Activated CD4-positive, CD25-positive, alpha-beta regulatory T cell treated with anti-CD3 and anti-CD28 coated beads, Interleukin-2, amount 50 U/mL, for 16 hours (primary cell): ENCODE data around the gene DUOXA1.
"Not testable (repeated sequence)": the region's sequence is repeated elsewhere in the genome, so short reads cannot be mapped to it uniquely, and the experiment has no call there.

Experiments
- DNase-seq: peaks from one replicate; pipeline ENCODE4 v3.0.0-alpha.2; 2020; ENCODE audit warnings: low read depth, low spot score

DUOXA1 gene

DNA sequence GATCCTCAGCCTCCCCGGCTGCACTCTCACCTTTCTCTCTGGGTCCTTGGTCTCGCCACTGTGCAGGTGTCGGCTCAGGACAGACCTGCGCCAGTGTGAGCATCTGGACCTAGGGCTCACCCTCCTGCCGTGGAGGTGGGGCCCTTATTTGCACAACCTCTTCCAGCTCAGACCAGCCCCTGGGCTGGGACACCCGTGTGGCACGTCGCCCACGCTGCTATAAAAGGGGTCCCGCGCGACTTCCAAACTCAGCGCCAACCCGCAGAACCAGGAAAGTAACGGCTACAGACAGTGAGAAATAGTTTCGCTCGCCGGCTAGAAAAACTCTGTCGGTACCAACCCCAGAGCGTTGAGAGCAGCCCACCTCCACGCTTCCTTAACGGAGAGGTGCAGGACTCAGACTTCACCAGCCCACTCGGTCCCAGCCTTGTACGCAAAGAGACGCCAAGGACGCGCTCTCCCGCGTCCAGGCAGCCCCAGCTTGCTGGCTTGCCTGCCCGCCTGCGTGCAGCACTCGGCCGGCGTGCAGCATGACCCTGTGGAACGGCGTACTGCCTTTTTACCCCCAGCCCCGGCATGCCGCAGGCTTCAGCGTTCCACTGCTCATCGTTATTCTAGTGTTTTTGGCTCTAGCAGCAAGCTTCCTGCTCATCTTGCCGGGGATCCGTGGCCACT lies 15.5 kb downstream of the DUOXA1 start, which contains the start of the genes DUOX2 and DUOXA2:
DUOX2 (minus strand) TSS at position 97 of the 675 bp plus-strand sequence. CDS start 761 bp downstream, outside the sequence.
DUOXA2 (plus strand) TSS at position 251 of the 675 bp plus-strand sequence; CDS start at position 531, 280 bp downstream.
- DNase-seq, result no peak

DNA sequence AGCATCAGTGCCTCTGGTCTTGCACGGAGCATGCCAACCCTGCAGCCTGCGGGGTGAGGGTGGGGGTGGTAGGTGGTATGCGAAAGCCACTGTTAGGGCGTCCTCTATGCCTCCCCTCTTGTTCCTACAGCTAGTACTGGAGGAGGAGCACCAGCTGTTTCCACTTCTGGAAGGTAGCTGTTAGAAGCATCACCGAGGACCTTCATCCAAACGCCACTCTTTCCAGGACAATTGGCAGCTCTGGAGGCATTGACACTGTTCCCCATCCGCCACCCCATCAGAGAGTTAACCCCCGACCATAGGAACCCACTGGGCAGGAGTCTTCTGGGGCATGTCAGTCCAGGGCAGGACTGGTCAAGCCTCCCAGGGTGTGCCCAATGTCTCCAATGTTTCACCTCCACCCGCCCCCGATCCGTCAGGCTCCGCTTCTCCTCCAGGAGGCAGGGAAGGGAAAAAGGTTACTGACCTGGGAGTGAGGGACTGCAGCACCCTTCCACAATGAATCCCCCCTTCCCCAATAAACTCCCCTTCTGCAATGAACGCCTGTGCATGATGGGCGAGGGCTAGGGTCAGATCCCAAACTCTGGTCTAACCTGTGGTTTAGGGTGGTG lies 16.2 kb downstream of the DUOXA1 start:
- DNase-seq, result no peak

DNA sequence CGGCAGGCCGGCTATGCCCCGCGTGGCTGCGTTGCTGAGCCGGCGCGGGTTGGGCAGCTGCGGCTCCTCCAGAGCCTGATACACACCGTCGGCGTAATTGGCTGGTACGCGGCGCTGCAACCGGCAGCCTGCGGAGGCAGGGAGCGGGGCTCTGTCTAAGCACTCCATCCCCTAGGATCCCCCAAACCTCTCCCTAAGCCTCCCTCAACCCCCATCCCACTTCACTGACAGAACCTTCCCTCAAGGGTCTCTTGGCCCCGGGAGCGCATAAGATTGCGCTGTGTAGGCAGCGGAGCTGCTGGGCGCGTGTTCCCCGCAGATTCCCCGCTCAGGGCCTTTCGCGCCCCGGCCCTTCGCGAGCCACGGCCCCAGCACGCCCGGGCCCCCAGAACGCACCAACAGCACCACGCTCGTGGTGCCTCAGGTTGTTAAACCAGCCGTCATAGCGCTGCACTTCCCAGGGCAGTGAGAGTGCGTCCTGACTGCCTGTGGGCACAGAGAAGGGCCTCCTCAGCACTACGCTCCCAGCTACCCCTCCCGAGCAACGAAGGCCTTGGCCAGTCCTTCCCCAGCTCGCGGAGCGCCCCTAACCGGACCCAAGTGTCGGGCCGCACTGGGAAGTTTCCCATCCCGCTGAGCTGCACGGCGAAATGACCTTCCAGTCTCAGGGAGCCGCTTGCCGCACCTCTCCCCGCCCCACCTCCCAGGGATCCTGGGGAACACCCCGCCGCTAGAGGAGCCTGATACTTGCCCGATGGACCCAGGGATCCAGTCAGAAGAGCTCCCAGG lies 16.9 kb downstream of the DUOXA1 start:
- DNase-seq, result no peak

DNA sequence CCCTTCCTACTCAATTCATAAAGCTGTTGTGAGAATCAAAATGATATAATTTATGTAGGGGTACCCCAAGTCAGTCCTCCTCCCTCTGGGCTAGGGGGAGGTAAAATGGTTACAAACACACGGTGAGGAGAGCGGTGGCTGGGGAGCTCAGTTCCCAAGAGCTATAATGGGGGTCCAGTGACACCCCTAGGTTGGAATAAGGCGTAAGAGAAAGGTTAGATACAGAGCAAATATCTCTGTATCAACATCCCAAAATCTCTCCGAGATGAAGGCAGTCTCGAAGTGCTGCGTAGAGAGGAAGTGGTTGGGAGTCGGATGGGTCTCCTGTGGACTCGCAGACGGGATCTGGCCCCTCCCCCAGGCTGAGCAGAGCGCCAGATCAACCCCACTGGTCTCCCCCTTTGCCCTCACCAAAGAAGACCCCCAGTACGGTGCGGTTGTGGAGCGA lies 17.5 kb downstream of the DUOXA1 start:
- DNase-seq, result no peak

DNA sequence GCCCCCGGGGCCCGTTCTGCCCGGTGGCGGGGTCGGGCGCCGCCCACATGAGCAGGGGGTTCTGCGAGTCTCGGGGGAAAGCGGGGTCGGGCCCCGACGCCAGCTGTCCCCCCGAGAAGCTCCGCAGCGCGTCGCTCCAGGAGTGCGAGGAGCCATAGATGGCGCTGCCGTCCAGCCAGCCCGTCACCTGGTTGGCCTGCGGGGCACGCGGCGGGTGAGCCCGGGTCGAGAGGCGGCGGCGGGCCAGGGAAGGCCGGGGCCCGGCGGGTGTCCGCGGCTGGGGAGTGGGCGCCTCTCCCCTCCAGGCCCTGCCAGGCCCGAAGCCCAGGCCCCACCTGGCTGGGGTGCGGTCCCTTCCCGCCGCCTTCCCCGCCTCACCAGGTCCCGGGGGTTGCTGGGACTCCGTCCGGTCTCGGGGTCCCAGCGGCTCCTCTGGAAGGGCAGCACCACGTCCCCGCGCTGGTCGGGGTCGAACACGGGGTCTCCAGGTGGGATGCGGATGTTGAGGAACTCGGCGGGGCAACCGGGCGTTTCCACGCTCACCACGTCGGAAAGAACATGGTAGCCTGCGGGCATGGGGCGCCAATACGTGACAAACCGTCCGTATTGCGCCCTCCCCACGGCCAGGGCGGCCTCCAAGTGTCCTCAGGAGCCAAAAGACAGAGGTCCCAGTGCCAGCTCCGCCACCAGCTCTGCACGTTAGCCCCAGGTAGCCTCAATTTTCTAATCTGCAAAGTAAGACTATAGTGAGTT lies 18.1 kb downstream of the DUOXA1 start:
- DNase-seq, result no peak

DNA sequence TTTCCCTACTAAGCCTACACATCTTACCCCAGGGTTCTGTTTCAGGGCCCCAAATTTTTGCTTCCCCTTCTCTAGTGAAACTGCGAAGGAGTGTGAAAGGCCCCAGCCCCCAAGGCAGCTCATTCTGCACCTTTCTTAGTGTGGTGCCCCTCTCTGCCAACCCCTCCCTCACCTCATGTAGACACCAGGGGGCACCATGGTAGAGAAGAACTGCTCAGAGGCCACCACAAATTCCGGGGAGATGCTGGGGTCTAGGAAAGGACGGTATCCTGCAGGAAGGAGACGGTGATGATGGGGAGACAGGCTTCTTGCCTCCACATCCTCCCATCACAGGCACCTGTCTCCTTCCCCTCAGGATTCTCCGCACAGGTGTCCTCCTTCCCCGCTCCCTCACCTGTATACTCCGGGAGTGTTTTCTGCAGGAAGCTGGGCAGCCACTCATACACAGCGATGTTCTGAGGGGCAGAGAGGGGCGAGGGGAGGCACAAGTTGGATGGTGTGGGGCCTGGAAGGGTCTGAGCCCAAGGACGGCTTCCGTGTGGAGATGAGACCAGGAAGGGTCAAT lies 19.3 kb downstream of the DUOXA1 start:
- DNase-seq, result no peak

DNA sequence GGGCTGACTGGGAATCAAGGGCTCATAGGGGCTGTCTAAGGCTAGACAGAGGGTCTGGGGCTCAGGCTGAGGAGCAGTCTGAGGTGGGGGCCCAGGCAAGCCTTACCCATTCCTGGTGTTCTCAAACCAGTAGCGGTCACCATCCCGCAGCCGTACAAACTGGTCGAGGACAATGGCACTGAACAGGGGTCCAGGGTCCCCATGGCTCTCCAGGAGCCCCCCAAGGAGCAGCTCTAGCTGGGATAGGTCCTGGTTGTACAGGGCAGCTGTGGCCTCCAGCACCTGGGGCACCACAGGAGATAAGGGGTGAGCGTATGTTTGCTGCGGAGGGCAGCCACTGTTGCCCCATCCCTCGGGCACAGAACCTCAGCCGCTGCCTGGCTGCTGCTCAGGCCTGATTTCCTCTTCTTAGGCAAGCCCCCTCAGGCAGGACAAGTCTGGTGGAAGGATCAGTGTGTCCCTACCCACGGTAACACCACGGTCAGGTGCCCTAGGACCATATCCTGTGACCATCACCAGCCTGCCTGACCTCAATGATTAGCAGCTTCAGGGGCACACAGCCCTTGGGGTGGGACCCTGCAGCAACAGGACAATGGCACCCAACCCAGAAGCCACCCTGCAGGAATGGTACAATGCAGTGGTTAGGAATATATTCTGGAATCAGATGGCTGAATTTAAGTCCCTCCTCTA lies 21.6 kb downstream of the DUOXA1 start:
- no peak for DNase-seq

DNA sequence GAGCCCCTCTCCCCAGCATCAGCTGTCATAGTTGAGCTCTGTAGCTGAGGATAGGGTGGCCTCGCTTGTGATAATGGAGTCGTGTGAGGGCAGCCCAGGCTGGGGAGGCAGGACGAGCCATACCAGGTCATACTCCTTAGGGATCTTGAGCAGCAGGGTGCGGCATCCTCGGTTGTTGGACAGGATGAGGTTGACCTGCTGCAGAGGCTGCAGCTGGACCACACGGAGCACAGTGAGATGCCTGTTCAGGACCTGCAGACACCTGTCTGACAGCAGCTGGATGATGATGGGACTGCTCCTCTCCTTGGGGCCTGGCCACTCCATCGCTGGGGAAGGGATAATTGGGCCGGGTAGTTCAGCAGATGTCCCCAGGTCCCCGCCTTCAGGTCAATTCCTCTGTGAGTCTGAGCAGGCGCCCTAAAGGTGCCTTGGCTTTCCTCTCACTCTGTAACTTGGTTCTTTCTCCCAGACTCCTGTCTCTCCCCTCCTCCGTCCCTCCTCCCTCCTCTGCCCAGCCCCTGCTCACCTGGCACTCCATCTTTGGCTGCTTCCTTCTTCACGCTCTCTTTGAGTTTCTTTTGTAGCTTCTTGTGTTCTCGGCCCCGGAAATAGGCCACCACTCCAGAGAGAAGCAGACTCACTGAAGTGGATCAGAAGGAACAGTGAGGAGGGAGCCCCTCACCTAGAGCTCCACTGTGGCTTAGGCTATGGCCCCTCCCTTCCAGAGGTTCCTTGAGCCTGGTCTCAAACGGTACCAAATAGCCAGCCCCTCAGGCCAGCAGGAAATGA lies 23.5 kb downstream of the DUOXA1 start:
- no peak for DNase-seq

DNA sequence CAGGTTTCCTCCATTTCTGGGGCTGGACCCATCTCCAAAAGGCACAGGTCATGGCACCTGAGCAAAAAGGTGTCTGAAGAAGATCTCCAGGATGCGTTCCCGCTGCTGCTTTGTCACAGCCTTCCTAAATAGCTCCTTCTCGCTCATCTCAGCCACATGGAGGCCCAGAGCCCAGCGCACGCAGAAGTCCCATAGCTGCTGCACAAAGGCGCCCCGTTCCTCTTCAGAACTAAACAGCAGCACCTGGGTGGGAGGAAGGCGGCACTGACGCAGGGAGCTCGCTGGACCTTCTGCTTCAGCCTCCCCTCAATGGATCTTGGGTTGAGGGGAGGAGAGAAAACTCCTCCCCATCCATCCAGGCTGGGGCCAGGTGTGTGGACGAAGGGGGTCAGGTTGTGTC lies 24.1 kb downstream of the DUOXA1 start:
- no peak for DNase-seq

DNA sequence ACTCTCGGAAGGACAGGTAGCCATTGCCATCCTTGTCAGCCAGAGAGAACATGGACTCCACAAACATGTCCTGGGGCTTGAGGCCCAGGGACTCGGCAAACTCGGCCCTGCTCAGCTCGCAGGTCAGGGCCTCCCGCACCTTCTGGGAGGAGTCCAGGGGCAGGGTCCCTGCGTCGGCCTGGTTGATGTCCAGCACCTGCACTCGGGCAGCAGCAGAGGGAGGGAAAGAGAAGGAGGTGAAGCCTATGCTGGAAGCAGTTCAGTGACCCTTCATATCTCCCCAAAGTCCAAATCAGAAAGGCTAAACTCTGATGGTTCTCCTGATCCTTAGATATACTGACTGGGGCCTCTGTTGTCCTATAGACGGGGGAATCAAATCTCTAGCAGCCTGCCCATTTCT lies 25.5 kb downstream of the DUOXA1 start:
- not testable (repeated sequence) for DNase-seq

DNA sequence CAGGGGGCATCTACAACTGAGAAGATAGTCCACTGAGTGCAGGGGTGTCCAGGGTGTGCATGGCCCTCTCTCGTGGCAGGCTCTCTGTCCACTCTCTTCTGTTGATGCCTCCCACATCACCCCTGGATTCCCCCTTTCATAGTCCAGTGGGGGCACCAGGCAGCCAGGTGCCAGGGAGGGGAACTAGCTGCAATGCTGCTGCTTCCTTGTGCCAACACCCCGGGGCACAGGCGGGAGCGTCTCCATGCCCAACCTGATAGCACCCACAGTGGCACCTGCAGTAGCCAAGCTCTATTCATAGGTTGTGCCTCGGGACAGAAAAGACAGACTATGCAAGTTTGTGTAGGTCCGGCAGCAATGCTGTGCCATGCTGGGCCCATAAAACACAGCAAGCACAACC lies 27.5 kb downstream of the DUOXA1 start:
- no peak for DNase-seq

DNA sequence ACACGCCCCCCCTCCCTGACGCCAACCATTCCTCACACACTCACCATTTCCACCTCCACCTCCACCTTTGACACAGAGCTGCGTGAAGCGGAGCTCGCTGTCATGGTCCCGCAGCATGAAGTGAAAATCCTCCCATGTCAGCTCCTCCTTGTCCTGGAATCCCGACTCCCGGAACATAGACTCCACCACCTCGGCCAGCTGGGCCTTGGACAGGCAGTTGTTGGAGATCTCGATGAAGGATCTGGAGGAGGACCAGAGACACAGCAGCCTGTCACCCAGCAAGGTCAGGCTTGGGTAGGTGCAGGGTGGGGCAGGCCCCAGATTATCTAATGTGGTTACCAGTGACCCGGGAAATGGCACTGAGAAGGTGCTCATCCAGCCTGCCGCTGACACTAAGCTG lies 27.9 kb downstream of the DUOXA1 start:
- DNase-seq, result no peak

DNA sequence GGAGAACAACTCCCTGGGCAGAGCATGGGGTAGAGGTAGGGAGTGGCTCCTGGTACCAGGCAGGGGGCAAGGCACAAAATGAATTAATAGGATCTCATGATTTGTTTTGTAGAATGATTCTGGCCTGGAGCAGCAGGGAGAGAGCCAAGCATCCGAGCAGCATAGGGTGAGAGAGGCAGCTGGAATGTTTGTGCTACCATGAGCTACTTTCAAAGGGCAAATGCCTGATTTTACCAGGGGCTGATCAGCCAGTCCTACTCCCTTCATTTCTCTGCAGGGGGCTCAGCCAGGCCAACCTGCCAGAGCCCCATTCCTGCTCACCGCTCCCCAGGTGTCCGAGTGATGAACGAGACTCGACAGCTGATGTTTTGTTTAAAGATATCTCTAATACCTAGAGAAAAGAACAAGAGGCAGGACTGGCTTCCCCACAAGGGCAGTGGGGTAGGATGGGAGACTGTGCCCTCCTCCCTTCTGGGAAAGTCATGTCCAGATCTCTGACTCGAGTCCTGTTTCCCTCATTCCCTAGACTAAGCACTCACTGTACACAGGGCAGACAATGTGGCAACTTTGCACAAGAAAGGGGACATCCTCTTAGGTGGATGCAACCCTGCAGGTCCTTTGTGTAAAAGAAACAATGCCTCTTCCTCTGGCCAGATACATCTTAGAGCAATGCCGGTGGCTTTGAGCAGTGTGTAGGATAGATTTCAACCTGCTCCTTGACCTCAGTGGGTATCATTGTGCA lies 28.6 kb downstream of the DUOXA1 start:
- no peak for DNase-seq

DNA sequence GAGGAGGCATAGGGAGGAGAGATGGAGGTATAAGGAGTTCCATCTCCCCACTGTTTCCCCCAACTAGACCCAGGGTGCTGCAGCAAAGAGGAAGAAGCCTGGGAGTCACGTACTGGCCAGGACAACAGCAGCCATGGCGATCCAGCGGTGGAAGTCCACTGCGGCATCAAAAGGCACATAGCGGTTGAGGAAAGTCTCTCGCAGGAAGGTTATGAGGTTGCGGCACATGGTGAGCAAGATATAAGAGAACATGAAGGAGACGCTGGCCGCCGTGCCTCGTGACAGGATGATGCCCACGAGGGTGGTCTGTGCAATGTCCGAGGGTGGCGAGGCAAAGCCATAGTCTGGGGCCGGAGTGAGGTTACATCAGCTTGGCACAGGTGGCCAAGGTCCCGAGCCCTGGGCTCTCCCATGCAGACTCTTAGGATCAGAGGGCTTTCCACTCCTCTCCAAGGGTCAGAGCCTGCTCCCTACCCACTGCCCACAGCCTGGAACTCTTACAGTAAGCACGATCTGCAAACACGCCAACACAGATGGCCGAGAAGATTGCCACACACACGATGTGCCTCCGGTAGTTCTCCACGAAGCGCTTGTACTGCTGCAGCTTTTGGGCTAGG lies 30.0 kb downstream of the DUOXA1 start:
- no peak for DNase-seq

DNA sequence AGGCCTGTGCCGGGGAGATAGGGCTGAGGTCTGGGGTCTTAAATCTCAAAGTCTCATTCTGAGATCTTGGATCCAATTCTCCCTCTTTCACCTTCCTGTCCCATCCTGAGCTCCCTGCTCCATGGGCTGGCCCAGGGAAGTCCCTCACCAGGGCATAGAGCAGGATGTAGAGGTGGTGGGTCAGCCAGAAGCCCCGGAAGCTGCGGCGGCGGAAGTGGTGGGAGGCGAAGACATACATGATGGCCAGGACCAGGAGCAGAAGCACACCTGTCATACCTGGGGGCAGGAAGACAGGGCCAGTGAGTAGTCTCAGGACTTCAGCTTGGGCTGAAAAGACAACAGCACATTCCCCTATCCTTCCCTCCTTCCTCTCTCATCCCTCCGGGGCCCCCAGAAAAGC lies 32.2 kb downstream of the DUOXA1 start:
- DNase-seq, result no peak

DNA sequence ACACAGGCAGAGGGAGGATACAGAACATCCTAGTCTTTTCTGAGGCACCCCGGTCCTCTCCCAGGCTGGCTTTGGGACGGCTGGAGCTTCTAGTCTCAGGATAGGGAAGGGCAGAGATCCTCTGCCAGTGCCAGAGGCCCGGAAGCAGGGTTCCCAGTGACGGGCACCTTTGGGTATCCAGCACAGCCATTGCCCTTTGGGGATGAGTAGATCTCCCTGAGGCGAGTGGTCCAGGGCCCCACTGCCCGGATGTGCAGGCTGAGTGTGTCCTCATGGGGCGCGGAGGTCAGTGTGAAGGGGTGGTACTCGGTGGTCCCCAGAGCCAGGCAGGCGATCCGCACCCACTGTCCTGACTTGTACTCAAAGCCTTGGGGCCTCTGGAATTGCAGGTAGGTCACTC lies 34.0 kb downstream of the DUOXA1 start:
- no peak for DNase-seq

DNA sequence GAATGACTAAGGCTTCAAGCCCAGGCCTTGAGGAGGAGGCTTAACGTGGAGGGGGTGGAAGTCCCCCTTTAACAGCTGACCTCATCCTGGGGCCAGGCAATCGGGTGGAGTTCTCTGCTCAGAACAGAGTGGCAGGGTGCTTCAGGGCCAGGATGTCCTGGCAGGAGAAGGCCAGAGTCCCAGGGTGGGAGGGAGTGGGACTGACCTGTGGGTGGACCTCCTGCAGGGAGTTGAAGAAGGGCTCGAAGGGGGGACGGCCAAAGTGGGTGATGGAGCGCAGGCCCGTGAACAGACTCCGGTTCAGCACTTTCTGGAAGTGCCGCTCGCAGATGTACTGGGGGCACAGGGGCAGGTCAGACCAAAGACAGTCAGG lies 35.3 kb downstream of the DUOXA1 start:
- DNase-seq, result no peak

DNA sequence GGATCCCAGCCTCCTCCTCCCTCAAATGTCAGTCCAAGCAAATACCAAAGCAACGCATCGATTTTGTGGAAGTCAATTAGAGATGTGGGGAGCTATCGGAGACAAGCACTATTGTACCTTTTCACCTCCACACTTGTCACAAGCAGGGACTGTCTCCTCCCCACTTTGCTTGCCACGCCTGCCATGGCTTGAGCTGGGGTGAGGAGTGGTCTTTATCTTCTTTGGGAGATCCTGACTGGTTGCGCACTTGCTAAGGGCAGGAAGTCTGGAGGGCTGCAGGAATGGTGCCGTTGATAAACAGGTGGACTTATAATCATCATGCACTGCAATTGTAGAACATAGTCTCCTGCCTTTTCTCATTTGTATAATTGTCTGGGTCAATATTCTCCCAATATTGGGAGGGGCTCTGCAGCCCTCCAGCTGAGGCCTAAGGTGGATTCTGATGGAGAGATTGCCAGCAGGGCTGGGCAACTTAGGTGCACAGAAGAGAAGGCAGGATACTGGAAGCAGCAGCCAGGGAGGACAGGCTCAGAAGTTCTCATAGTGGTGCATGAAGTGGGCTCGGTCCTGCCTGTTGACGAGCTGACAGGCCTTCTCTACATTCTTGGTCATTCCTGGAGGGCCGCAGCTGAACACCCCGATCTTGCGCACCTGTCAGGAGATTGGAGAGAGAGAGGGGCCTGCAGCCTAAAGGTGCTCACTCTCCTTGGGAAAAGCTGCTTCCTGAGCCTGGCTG lies 35.9 kb downstream of the DUOXA1 start:
- DNase-seq, result no peak
